DND-41 (cell line): ENCODE data around the gene ZBTB37.
"Not testable (repeated sequence)": the region's sequence is repeated elsewhere in the genome, so short reads cannot be mapped to it uniquely, and the experiment has no call there.

Experiments used
- ATAC-seq: fragments of 200-7000 bp; cut with Tn5 transposase; 3 replicates; pipeline ENCODE4 v1.9.1; 2021; ENCODE audit warnings: low read depth; ENCODE audit not compliant: insufficient read depth
- DNase-seq: peaks from one replicate; pipeline ENCODE4 v3.0.0-alpha.2; 2020
- H2AFZ ChIP-seq: 2 replicates; pipeline ENCODE4 v1.6.0; 2012; ENCODE audit warnings: low read depth, low read length
- H3K27ac ChIP-seq: 2 replicates; pipeline ENCODE4 v1.5.1; 2012; ENCODE audit warnings: low read length, inconsistent platforms
- H3K27me3 ChIP-seq: fragments of 200-600 bp; sonication (generic); 2 replicates; pipeline ENCODE4 v1.6.0; 2012; ENCODE audit warnings: low read length, mild to moderate bottlenecking, inconsistent platforms; ENCODE audit not compliant: insufficient read depth, poor library complexity
- H3K36me3 ChIP-seq: 2 replicates; pipeline ENCODE4 v1.5.1; 2012; ENCODE audit warnings: low read length, inconsistent platforms; ENCODE audit not compliant: insufficient read depth
- H3K4me1 ChIP-seq: 2 replicates; pipeline ENCODE4 v1.5.1; 2012; ENCODE audit warnings: mild to moderate bottlenecking, low read length; ENCODE audit not compliant: insufficient read depth
- H3K4me2 ChIP-seq: 2 replicates; pipeline ENCODE4 v1.6.0; 2012; ENCODE audit warnings: mild to moderate bottlenecking, moderate library complexity, low read length, inconsistent platforms; ENCODE audit not compliant: insufficient read depth
- H3K4me3 ChIP-seq, 2 experiments: fragments of 200-600 bp in 1 of 2; shearing (Covaris generic) in 1 of 2; 2 replicates each; pipeline ENCODE4 v1.5.1; 2012 to 2016; ENCODE audit warnings: inconsistent platforms in 2 of 2, low read length in 2 of 2, mild to moderate bottlenecking in 2 of 2, low read depth in 1 of 2, moderate library complexity in 1 of 2
- H3K79me2 ChIP-seq: 2 replicates; pipeline ENCODE4 v1.6.0; 2012; ENCODE audit warnings: low read length, inconsistent platforms; ENCODE audit not compliant: insufficient read depth
- H3K9ac ChIP-seq: 2 replicates; pipeline ENCODE4 v1.6.0; 2012; ENCODE audit warnings: low read depth, mild to moderate bottlenecking, inconsistent platforms, low read length, moderate library complexity
- H3K9me3 ChIP-seq: 2 replicates; pipeline ENCODE4 v1.5.1; 2012; ENCODE audit warnings: low read length, moderate library complexity, mild to moderate bottlenecking, inconsistent platforms; ENCODE audit not compliant: insufficient read depth, severe bottlenecking
- H4K20me1 ChIP-seq: 2 replicates; pipeline ENCODE4 v1.6.0; 2012; ENCODE audit warnings: low read length; ENCODE audit not compliant: insufficient read depth
- CTCF ChIP-seq: IDR thresholded peaks from 2 replicates; pipeline ENCODE4 v1.5.1; 2012; ENCODE audit warnings: borderline replicate concordance, low read length, moderate library complexity, mild to moderate bottlenecking; ENCODE audit not compliant: poor library complexity, severe bottlenecking; ENCODE audit errors: extremely low read depth
- EZH2 ChIP-seq: IDR thresholded peaks from 3 replicates; pipeline ENCODE4 v1.6.1; 2012; ENCODE audit warnings: borderline replicate concordance, low read depth, mild to moderate bottlenecking, moderate library complexity, low read length, inconsistent platforms; ENCODE audit not compliant: severe bottlenecking

The ZBTB37 gene

GRCh38 chr1:173856903-173857302, 11.3 kb upstream of the ZBTB37 start:
- Histone ChIP-seq H3K36me3 (peaks cover 78% of the 10 kb centered on the region), H3K4me2 (no peak overlapping the region), H3K9ac (no peak overlapping the region), H3K4me1 (no peaks in the 10 kb centered on the region), H3K79me2 (no peaks in the 10 kb centered on the region), H2AFZ (no peak overlapping the region), H4K20me1 (no peaks in the 10 kb centered on the region), H3K4me3 (no peak overlapping the region), H3K27me3 (no peaks in the 10 kb centered on the region), H3K27ac (no peak overlapping the region), H3K9me3 (no peaks in the 10 kb centered on the region)
- ATAC-seq (no peak), DNase-seq (no peak)
- TF ChIP-seq CTCF (no peak), EZH2 (no peak)

GRCh38 chr1:173857363-173857917, 10.7 kb upstream of the ZBTB37 start:
- H3K4me1 ChIP-seq: no peaks in the 10 kb centered on the region
- no peak overlapping the region for H2AFZ ChIP-seq
- ATAC-seq (no peak), DNase-seq (no peak)
- no peak overlapping the region for H3K9ac ChIP-seq
- H3K4me2 ChIP-seq: no peak overlapping the region
- no peaks in the 10 kb centered on the region for H3K79me2 ChIP-seq
- H3K27ac ChIP-seq: no peak overlapping the region
- H4K20me1 ChIP-seq: no peaks in the 10 kb centered on the region
- H3K36me3 ChIP-seq: peaks cover 80% of the 10 kb centered on the region
- H3K9me3 ChIP-seq: no peaks in the 10 kb centered on the region
- TF ChIP-seq EZH2: no peak
- TF ChIP-seq CTCF: no peak
- no peaks in the 10 kb centered on the region for H3K27me3 ChIP-seq
- H3K4me3 ChIP-seq: no peak overlapping the region

GRCh38 chr1:173859547-173859946, 8.6 kb upstream of the ZBTB37 start:
- H3K9ac ChIP-seq, H3K4me2 ChIP-seq, H3K27me3 ChIP-seq, H3K9me3 ChIP-seq, H3K79me2 ChIP-seq, H4K20me1 ChIP-seq, H3K27ac ChIP-seq, H3K4me3 ChIP-seq, DNase-seq, H2AFZ ChIP-seq, ATAC-seq, H3K4me1 ChIP-seq: not testable (repeated sequence)
- peaks cover 81% of the 10 kb centered on the region for H3K36me3 ChIP-seq

- Histone ChIP-seq H3K36me3 (peaks cover 82% of the 10 kb centered on the region), H3K27ac (no peak overlapping the region), H3K79me2 (peaks cover 5% of the 10 kb centered on the region; the same call in 1 of the 2 replicates), H3K27me3 (no peaks in the 10 kb centered on the region), H3K4me2 (no peak overlapping the region), H2AFZ (no peak overlapping the region), H4K20me1 (peaks cover 10% of the 10 kb centered on the region; the same call in 1 of the 2 replicates), H3K9ac (no peak overlapping the region), H3K4me1 (peaks cover 10% of the 10 kb centered on the region), H3K9me3 (no peaks in the 10 kb centered on the region), H3K4me3 (no peak overlapping the region)
- TF ChIP-seq EZH2 (no peak), CTCF (no peak)
- DNase-seq: no peak
- ATAC-seq: no peak
Measured at GRCh38 chr1:173860065-173860464, 8.1 kb upstream of the ZBTB37 start.
